Activated T-cell treated with anti-CD3 and anti-CD28 coated beads for 1 hour (primary cell): Measurements from ENCODE around the gene IFIT1.
"Not testable (repeated sequence)": the region's sequence is repeated elsewhere in the genome, so short reads cannot be mapped to it uniquely, and the experiment has no call there.

Experiments used
- DNase-seq: peaks from one replicate; pipeline ENCODE4 v3.0.0-alpha.2; 2020; ENCODE audit warnings: low read depth

The IFIT1 gene

DNA sequence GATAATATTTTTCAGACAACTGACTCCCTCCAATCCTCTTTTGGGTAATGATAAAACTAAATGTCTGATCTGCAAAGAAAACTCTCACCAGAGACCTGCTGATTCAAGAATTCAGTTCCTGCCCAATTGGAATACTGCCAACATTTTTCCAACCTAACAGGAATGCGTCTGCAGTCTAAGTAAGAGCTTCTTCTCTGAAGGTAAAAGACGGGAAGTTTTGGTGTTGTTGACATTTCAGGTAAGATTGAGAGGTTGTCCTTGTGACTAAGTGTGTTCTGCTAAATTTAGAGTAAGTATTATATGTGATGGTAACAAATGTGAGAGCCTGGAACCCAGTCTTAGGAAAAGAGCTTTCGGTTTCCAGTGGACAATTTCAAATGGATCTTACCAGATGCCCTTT is 39.6 kb downstream of the IFIT1 start:
- no peak for DNase-seq

DNA sequence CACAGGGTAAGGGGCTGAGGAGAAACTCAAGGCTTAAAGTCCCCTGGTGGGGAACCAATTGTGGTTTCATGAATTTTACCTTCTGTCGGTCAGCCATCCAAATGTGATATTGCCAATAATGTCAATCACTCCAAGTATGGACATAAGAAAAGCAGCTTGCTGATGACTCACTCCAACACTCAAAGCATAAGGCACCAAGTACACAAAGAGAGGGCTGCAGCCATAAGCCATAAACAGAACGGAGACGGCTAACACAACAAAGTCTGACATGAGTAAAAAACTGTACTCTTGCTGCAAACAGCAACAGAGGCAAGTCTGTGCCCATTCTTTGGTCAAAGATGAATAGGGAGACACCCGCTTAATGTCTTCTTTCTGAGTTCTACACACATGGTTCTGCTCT is 46.1 kb downstream of the IFIT1 start:
- DNase-seq: no peak

DNA sequence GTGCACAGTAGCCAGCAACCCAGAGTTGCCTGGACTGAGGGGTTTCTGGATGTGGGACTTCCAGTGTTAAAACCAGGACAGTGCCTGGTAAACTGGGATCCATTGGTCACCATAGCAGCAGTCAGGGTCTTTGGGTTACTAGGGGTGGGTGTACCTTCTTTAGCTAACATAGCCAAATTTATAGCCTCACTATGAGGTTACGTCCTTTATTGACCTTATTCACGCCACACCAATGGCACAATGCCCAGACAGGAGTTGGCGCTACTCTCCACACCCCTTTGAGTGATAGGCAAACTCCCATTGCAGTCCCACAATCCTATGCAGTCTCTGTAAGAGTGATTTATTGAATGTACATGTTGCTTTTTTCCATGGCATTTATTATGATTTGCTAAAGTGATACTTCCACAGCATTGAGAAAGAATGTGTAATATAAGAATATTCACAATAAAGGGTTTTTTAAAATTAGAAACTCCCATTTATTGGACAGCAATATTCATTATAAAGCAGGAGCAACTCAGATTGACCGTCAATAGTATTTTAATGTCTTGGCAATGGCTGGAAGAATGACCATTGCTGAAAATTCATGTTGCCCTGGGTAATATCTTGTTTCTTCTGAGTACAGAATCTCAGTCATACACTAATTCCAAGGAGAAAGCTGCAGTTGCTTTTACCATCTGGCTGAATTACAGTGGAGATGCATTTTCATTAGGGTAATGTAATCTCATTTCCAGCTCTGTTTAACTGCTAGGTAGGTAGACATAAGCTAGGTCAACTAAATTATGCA is 48.0 kb downstream of the IFIT1 start:
- DNase-seq: no peak

DNA sequence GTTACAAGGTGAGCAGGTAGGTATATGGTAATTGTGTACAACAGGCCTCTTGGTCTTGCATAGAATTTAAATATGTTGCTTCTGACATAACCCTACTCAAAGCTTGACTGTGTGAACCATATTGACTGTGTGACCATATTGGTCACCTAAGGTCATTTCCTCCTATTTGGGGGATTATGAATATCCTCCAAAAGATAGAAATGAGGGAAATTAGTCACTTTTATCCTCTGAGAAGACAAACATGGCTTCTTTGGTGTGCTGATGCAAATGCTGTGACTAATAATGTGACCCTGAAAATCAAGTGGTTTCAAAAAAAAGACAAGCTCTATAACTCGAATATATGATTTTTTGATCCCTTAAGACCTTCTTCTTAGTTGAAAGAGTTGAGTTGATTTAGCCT is 49.9 kb downstream of the IFIT1 start:
- DNase-seq: no peak

DNA sequence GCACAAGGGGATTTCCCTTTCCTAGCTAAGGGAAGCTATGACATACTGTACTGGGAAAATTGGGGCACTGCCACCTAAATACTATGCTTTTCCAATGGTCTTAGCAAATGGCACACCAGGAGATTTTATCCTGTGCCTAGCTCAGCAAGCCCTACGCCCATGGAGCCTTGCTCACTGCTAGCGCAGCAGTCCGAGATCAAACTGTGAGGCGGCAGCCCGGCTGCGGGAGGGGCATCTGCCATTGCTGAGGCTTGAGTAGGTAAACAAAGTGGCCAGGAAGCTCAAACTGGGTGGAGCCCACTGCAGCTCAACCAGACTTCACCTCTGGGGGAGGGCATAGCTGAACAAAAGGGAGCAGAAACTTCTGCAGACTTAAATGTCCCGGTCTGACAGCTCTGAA is 52.4 kb downstream of the IFIT1 start:
- not testable (repeated sequence) for DNase-seq

DNA sequence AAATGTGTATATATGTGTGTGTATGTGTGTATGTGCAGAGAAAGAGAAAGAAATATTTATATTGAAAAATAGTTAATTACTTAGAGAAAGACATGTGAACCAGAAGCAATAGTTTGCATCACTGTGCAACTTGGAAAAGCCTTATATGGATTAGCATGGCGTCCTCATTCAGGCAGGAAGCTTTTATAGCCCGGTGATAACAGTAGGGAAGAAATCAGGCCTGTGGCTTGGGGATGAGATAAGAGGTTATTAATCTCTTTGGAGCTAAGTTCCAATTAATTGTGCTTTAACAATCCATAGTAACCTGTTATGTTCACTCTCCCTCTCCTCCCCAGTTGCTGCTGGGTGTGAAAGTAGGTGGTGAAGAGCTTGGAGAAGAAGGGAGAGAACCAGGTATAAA is 58.5 kb downstream of the IFIT1 start:
- DNase-seq: no peak

DNA sequence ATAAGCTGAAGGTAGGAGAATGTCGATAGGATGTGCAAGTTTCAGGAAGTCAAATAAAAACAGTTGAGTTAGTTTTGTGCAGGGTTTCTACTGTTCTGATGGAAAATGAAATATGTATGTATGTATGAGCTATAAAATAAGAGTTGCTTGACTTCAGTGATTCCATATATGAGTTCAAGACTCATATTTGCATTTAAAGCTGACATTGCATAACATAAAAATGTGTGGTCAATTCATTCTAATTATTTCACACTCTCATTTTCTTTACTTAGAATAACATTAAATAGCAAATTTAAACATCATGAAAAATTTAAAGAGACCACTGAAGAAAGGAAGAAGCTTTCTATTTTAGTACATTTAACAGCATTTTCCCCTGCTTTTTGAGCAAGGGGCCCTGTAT is 59.8 kb downstream of the IFIT1 start:
- no peak for DNase-seq

DNA sequence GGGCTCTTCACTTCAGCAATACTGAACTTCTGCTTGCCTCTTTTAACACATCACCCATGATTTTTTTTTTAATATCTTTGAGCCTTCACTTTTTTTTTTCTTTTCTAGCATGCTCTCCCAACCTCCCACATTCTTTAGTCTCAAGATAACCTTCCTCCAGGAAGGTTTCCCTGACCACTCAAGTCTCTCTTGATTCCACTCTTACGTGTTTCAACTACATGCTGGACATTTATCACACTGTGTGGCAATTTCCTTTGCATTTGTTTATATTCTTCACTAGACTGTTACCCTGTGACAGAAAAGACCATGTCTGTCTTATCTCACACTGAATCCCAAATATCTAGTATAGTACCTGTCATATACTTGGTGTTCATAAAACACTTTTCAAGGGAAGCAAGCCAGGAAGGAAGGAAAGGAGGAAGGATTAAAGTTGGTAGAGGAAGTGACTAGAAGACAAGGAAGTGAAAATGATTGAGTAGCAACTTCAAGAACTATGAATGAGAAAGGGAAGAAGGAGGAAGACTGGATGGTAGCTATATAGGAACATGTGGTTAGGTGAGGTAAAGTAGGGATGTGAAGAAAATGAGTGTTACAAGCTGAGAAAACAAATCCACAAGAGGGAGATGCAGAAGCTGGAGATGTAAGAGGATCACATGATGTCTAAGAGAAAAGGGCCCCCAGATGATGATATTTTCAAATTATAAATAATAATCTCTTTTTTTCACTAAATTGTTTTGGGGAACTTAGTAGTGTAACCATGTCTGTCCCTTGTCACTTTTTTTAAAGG is 62.3 kb downstream of the IFIT1 start:
- no peak for DNase-seq
